A549 (cell line): ENCODE measurements around the gene TEP1. TPM values are rescaled to one million over a fixed set of nuclear protein-coding genes. Genes with fewer than 3 reads are reported as not detected.

Experiments
- ATAC-seq, 2 experiments: fragments of 200-7000 bp in 1 of 2; fragments of >200 bp in 1 of 2; cut with Nextera tagmentation in 1 of 2; cut with Tn5 transposase in 1 of 2; 3 replicates each; pipeline versions ENCODE4 v1.8.0 to v1.9.1; 2018 to 2020; ENCODE audit warnings: mild to moderate bottlenecking in 1 of 2, moderate library complexity in 1 of 2
- CTCF ChIA-PET: fragments of 300-600 bp; sonication (Branson Sonifier 250); formaldehyde crosslinking; extraction: SDS; loops from one replicate; lab custom pipeline; 2021; ENCODE audit warnings: antibody characterized with exemption, inconsistent platforms; lab: Yijun Ruan, JAX
- POLR2A ChIA-PET: fragments of 350-600 bp; formaldehyde crosslinking; extraction: SDS; loops from one replicate; lab custom pipeline; 2021; ENCODE audit warnings: antibody characterized with exemption, inconsistent platforms; lab: Yijun Ruan, JAX
- DNase-seq, 2 experiments: peaks; one replicate each; pipeline versions ENCODE4 v3.0.0 to v3.0.0-alpha.2; 2011 to 2016; ENCODE audit warnings: low read depth in 1 of 2, low spot score in 1 of 2
- FAIRE-seq: peaks from 2 replicates; lab custom pipeline; 2011; peaks lifted over from hg19 to GRCh38; lab: Jason Lieb, UNC
- H3K27ac ChIP-seq, 2 experiments: fragments of >200 bp; sonication (Bioruptor Twin); formaldehyde crosslinking; 3 replicates each; pipeline ENCODE4 v1.5.1; 2016 to 2017
- H3K4me1 ChIP-seq: fragments of >200 bp; sonication (Bioruptor Twin); formaldehyde crosslinking; 3 replicates; pipeline ENCODE4 v1.6.1; 2016
- H3K4me2 ChIP-seq: fragments of >200 bp; sonication (Bioruptor Twin); formaldehyde crosslinking; 3 replicates; pipeline ENCODE4 v1.6.1; 2016
- H3K4me3 ChIP-seq: fragments of >200 bp; sonication (Bioruptor Twin); formaldehyde crosslinking; 3 replicates; pipeline ENCODE4 v1.5.1; 2016
- H3K9me3 ChIP-seq: fragments of >200 bp; sonication (Bioruptor Twin); formaldehyde crosslinking; 3 replicates; pipeline ENCODE4 v1.6.1; 2016
- BCL3 ChIP-seq: fragments of >200 bp; sonication (Bioruptor Twin); formaldehyde crosslinking; IDR thresholded peaks from 3 replicates; pipeline ENCODE4 v1.6.1; 2016
- CHD2 ChIP-seq: fragments of 150-350 bp; IDR thresholded peaks from 2 replicates; pipeline ENCODE4 v1.6.1; 2014; ENCODE audit warnings: low read length; ENCODE audit not compliant: partially characterized antibody
- EHMT2 ChIP-seq: fragments of 200-600 bp; sonication (generic); IDR thresholded peaks from 2 replicates; pipeline ENCODE4 v1.6.1; 2016; ENCODE audit warnings: antibody characterized with exemption, low read depth, mild to moderate bottlenecking, moderate library complexity
- ELK1 ChIP-seq: fragments of 150-350 bp; IDR thresholded peaks from 2 replicates; pipeline ENCODE4 v1.6.1; 2014; ENCODE audit warnings: low read depth, mild to moderate bottlenecking, low read length
- GATA3 ChIP-seq: IDR thresholded peaks from 2 replicates; pipeline ENCODE4 v1.6.1; 2012; ENCODE audit warnings: borderline replicate concordance
- HES2 ChIP-seq: fragments of >200 bp; sonication (Bioruptor Twin); formaldehyde crosslinking; IDR thresholded peaks from 2 replicates; pipeline ENCODE4 v1.6.1; 2016
- HMGXB4 ChIP-seq: fragments of 250-450 bp; sonication (Bioruptor Pico); IDR thresholded peaks from 2 replicates; pipeline ENCODE4 v1.5.0; 2021; ENCODE audit warnings: mild to moderate bottlenecking, moderate library complexity, borderline replicate concordance
- HOXA7 ChIP-seq: fragments of 250-450 bp; sonication (Bioruptor Pico); IDR thresholded peaks from 2 replicates; pipeline ENCODE4 v1.5.0; 2020; ENCODE audit warnings: mild to moderate bottlenecking, moderate library complexity
- HOXB5 ChIP-seq: fragments of 250-450 bp; sonication (Bioruptor Pico); IDR thresholded peaks from 2 replicates; pipeline ENCODE4 v1.5.0; 2020; ENCODE audit warnings: mild to moderate bottlenecking, moderate library complexity
- JUN ChIP-seq, 2 experiments: fragments of >200 bp; sonication (Bioruptor Twin); formaldehyde crosslinking; IDR thresholded peaks; 2 replicates in 1 of 2; 3 replicates in 1 of 2; pipeline ENCODE4 v1.6.1; 2016 to 2017
- MAZ ChIP-seq: fragments of 150-350 bp; IDR thresholded peaks from 2 replicates; pipeline ENCODE4 v1.6.1; 2014; ENCODE audit warnings: antibody characterized with exemption, low read depth, low read length, borderline replicate concordance
- MYC ChIP-seq: IDR thresholded peaks from 2 replicates; pipeline ENCODE4 v1.6.1; 2012; ENCODE audit warnings: mild to moderate bottlenecking, inconsistent platforms, low read length, improper control_type of control experiment, borderline replicate concordance
- NFE2L2 ChIP-seq: fragments of 150-350 bp; conservative IDR thresholded peaks from 2 replicates; pipeline ENCODE4 v1.6.1; 2014; ENCODE audit warnings: low read length
- NR3C1 ChIP-seq: fragments of >200 bp; sonication (Bioruptor Twin); formaldehyde crosslinking; IDR thresholded peaks from 3 replicates; pipeline ENCODE4 v1.6.1; 2017
- PHF8 ChIP-seq: fragments of 200-600 bp; sonication (generic); IDR thresholded peaks from 2 replicates; pipeline ENCODE4 v1.6.1; 2016; ENCODE audit warnings: low read depth, mild to moderate bottlenecking, antibody characterized with exemption, moderate library complexity, borderline replicate concordance
- POLR2A ChIP-seq: IDR thresholded peaks from 2 replicates; pipeline ENCODE4 v1.6.1; 2012; ENCODE audit warnings: mild to moderate bottlenecking, low read length
- RARB ChIP-seq: fragments of 250-450 bp; sonication (Bioruptor Pico); IDR thresholded peaks from 2 replicates; pipeline ENCODE4 v1.8.0; 2021; ENCODE audit warnings: mild to moderate bottlenecking, moderate library complexity
- RCOR1 ChIP-seq: fragments of 150-350 bp; IDR thresholded peaks from 2 replicates; pipeline ENCODE4 v1.6.1; 2014; ENCODE audit warnings: antibody characterized with exemption, low read length, low read depth
- TFCP2L1 ChIP-seq: fragments of 250-450 bp; sonication (Bioruptor Pico); IDR thresholded peaks from 2 replicates; pipeline ENCODE4 v1.5.0; 2021; ENCODE audit warnings: mild to moderate bottlenecking
- TP53 ChIP-seq: fragments of 250-450 bp; sonication (Bioruptor Pico); IDR thresholded peaks from 2 replicates; pipeline ENCODE4 v1.5.0; 2021; ENCODE audit warnings: mild to moderate bottlenecking, moderate library complexity
- ZNF302 ChIP-seq: fragments of 250-450 bp; sonication (Bioruptor Pico); IDR thresholded peaks from 2 replicates; pipeline ENCODE4 v1.9.0; 2021; ENCODE audit warnings: inconsistent platforms, mild to moderate bottlenecking, moderate library complexity
- ZSCAN20 ChIP-seq: fragments of 250-450 bp; sonication (Bioruptor Pico); IDR thresholded peaks from 2 replicates; pipeline ENCODE4 v1.8.0; 2022; ENCODE audit warnings: mild to moderate bottlenecking, moderate library complexity
- WGBS: methylation state at CpG from one replicate; pipeline ENCODE4 v1.1.6; 2017; ENCODE audit errors: missing lambda C conversion rate; 5-methylcytosine and 5-hydroxymethylcytosine counted together
- polyA plus RNA-seq, 4 experiments: library from polyadenylated mRNA; depleted of rRNA in 3 of 4; stranded (reverse); fragments of >200 nt; fragmentation: RNase III in 1 of 4; extraction: RNeasy Plus Mini Kit Qiagen cat#74134 plus additional on column Dnase treatment in 1 of 4; gene quantifications; 2 replicates in 3 of 4; 3 replicates in 1 of 4; pipeline ENCODE4 v1.2.3, GENCODE V29; 2011 to 2017
- TF ChIP-seq, protein P1 (sequence below): IDR thresholded peaks from 2 replicates; pipeline ENCODE4 v1.6.1; 2012
- TF ChIP-seq, protein P2 (sequence below): fragments of 250-450 bp; sonication (Bioruptor Pico); IDR thresholded peaks from 2 replicates; pipeline ENCODE4 v1.5.0; 2020; ENCODE audit warnings: low read depth, mild to moderate bottlenecking, moderate library complexity
- TF ChIP-seq, protein P3 (sequence below): IDR thresholded peaks from 2 replicates; pipeline ENCODE4 v1.6.1; 2012; ENCODE audit warnings: low read depth, borderline replicate concordance

The TEP1 gene
- polyA plus RNA-seq, 2 of the 4 experiments (the other 2 are of a cell fraction): 6.8 to 17.5 TPM

- Histone ChIP-seq H3K4me2 (no peak overlapping the region), H3K27ac (no peak overlapping the region)
- POLR2A ChIA-PET: no interaction called here
- no peak for ATAC-seq
- TF ChIP-seq HOXA7 (CRISPR knock-in tag): no peak
- TF ChIP-seq TP53 (CRISPR knock-in tag): no peak
- no peak for TF ChIP-seq RCOR1
- no peak for TF ChIP-seq GATA3
- no peak for TF ChIP-seq HOXB5 (CRISPR knock-in tag)
- TF ChIP-seq ZSCAN20 (CRISPR knock-in tag): no peak
- no peak for TF ChIP-seq CHD2
- TF ChIP-seq BCL3: no peak
- TF ChIP-seq POLR2A: no peak
- no peak for TF ChIP-seq ELK1
- TF ChIP-seq RARB (CRISPR knock-in tag): no peak
- no peak for TF ChIP-seq EHMT2
- TF ChIP-seq NFE2L2: no peak
- no peak for TF ChIP-seq TFCP2L1 (CRISPR knock-in tag)
- no peak for TF ChIP-seq ZNF302 (CRISPR knock-in tag)
- TF ChIP-seq, protein P1, sequence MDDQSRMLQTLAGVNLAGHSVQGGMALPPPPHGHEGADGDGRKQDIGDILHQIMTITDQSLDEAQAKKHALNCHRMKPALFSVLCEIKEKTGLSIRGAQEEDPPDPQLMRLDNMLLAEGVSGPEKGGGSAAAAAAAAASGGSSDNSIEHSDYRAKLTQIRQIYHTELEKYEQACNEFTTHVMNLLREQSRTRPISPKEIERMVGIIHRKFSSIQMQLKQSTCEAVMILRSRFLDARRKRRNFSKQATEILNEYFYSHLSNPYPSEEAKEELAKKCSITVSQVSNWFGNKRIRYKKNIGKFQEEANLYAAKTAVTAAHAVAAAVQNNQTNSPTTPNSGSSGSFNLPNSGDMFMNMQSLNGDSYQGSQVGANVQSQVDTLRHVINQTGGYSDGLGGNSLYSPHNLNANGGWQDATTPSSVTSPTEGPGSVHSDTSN: no peak
- no peak for TF ChIP-seq HES2
- TF ChIP-seq, all 56 proteins: peak for 0
- H3K4me1 ChIP-seq: peaks cover 9% of the 10 kb centered on the region; the same call in 2 of the 3 replicates
- CTCF ChIA-PET: interaction anchor here (0.6 to 2.2 kb wide), 3 partner anchors 13 to 282 kb away, joined by 3 to 6 read pairs (median 4); no protein-coding TSS in a partner anchor
- no peak for FAIRE-seq
- H3K9me3 ChIP-seq: no peaks in the 10 kb centered on the region
- 55% methylated on average over 2 of the region's 2 CpGs for WGBS
- no peak overlapping the region for H3K4me3 ChIP-seq
- DNase-seq: no peak
Measured at GRCh38 chr14:20409226-20409625, 4.1 kb downstream of the TEP1 start.

DNA sequence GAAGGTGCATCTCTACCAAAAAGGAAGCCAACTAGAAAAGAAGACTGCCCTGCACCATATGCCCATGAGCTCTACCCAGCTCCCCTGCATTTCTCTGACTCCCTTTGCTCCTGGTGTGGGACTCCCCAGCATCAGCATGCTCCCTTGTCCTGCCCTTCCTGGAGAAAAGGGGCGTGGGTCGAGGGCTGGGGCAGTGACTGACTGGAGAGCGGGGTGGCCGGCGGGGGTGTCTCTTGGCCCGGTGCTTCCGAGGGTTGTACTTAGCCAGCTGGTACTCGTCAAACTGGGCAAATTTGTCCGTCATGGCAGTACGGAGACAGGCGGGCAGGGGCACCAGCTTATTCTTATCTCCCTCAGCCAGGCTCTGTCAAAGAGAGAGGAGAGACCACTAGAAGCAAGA, 9.8 kb downstream of the TEP1 start:
- DNase-seq (no peak), ATAC-seq (no peak), FAIRE-seq (no peak)
- H3K4me2 ChIP-seq: no peak overlapping the region
- no peak for TF ChIP-seq MAZ
- TF ChIP-seq EHMT2: no peak
- TF ChIP-seq JUN (IDR thresholded peaks at IDR 0.05): no peak
- TF ChIP-seq PHF8: no peak
- TF ChIP-seq, protein P2, sequence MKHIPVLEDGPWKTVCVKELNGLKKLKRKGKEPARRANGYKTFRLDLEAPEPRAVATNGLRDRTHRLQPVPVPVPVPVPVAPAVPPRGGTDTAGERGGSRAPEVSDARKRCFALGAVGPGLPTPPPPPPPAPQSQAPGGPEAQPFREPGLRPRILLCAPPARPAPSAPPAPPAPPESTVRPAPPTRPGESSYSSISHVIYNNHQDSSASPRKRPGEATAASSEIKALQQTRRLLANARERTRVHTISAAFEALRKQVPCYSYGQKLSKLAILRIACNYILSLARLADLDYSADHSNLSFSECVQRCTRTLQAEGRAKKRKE (CRISPR knock-in tag): no peak
- TF ChIP-seq RCOR1: no peak
- TF ChIP-seq, protein P3, sequence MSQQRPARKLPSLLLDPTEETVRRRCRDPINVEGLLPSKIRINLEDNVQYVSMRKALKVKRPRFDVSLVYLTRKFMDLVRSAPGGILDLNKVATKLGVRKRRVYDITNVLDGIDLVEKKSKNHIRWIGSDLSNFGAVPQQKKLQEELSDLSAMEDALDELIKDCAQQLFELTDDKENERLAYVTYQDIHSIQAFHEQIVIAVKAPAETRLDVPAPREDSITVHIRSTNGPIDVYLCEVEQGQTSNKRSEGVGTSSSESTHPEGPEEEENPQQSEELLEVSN: no peak
- no peak for TF ChIP-seq HMGXB4
- no peak for TF ChIP-seq NR3C1
- TF ChIP-seq TP53 (CRISPR knock-in tag): no peak
- TF ChIP-seq MYC: no peak
- no peak for TF ChIP-seq BCL3
- H3K27ac ChIP-seq: no peak overlapping the region
- ChIA-PET CTCF (interaction anchor here (0.6 to 0.7 kb wide), 3 partner anchors 9 to 982 kb away, joined by 3 read pairs; no protein-coding TSS in a partner anchor), POLR2A (interaction anchor here (1.8 kb wide), 1 partner anchor 9 kb away, joined by 5 read pairs; the partner anchor contains the start of gene TEP1)
- 97% methylated on average over 11 of the region's 11 CpGs for WGBS
- H3K4me1 ChIP-seq: peaks cover 12% of the 10 kb centered on the region
- H3K9me3 ChIP-seq: no peaks in the 10 kb centered on the region
- no peak overlapping the region for H3K4me3 ChIP-seq
